ENCODE measurements around the gene BLMH.
"Not testable (repeated sequence)": the region's sequence is repeated elsewhere in the genome, so short reads cannot be mapped to it uniquely, and the experiment has no call there.

The BLMH gene

DNA sequence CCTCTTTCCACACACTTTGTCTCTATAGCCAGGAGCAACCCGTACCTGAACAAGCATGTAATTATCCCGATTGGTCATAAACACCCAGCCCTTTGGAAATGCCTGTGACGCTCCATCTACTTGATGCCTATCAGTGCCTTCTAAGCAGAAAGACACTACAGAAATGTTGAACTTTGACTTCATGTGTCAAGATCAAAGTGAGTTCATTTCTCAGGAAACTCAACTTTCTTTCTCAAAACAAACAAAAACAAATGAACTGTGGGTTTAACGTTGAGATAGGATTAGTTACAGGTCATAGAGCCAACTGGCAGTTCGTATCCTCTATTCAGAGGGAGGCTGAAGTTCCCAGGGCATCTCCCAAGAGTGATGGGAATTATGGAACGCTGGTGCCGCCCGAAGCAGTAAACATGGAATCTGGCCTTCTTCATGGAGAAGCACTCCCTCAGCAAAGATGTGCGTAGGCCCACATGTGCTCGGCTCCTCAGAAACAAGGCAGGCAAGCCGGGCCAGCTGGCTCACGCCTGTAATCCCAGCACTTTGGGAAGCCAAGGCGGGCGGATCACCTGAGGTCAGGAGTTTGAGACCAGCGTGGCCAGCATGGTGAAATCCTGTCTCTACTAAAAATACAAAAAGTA lies 65.7 kb downstream of the BLMH start:
- no peak for DNase-seq

DNA sequence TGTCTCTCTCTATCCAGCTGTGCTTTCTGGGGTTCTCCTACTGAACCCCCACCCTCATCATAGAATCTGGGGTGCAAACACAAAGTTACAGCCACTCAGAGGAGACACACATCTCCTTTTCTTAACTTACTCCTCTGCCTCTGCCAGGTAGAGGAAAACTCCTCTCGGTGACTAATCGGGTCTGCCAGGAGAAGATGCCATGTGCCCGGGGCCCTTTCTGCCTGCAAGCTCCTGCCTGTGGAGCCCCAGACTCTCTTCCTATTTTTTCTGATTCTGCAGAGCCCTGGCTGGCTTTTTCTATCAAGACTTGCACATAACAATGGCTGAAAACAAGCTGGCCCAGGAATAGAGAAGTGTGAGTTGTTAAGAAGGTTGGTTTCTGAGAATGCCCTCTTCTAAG lies 66.6 kb downstream of the BLMH start:
- no peak for DNase-seq

DNA sequence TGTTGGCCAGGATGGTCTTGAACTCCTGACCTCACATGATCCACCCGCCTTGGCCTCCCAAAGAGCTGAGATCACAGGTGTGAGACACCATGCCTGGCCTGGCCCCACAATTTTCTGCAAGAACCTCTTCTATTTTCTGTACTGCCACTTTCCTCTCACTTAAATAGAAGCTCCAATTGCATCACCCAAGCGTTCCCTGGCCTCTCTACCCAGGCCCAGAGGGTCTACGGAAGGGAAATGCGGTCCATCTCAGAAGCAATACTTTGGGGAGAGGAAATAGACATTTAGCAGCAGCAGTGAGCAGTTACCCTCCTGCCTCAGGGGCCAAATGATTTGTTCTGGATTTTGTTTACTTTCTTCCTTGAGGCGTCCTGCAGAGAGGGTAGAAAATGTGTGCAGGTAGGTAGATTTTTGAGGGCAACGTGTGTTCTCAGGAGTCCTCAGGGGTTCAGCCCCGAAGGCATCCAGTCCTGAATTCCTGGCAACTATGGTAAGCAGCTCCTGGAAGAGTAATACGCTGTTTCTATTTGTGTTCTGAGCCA lies 67.3 kb downstream of the BLMH start:
- no peak for DNase-seq

DNA sequence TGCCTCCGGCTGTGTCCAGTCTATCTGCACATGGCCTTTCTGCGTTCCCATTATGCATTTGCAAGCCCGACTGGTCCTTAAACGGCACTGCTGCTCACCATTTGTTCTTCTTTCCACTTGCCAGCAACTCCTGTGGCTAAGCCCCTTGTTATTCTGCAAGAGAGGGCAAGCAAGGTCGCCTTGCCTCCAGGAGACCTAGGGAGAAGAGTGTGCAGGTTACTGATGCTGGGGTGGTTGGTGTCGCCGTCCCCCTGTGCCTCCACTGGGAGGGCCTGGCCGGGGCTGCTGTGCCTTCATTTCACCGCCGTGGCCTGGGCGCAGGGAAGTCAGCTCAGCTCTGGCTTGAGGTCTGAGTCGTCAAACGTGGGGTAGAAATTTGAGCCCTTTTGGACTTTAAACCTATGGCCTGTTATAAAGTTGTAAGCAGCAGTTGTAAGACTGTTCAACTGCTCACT lies 69.0 kb downstream of the BLMH start:
- DNase-seq: no peak

DNA sequence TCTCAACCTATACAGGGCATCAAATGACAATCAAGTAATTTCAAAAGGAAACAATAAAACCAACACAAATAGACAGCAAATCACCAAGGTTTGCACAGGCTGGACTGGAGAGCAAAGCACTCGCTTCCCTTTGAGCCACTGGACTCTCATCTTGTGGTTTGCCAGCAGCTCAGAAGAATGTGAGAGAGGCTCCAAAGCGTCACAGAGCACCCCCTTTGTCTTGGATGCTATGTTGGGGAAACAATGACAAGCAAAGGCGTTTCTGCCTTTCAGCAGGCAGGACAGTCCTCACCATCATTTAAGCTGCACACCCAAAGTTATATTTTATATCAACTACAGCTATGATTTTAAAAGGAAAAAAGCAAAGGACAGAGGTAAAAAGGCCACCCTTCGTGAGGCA lies 69.5 kb downstream of the BLMH start:
- no peak for DNase-seq

DNA sequence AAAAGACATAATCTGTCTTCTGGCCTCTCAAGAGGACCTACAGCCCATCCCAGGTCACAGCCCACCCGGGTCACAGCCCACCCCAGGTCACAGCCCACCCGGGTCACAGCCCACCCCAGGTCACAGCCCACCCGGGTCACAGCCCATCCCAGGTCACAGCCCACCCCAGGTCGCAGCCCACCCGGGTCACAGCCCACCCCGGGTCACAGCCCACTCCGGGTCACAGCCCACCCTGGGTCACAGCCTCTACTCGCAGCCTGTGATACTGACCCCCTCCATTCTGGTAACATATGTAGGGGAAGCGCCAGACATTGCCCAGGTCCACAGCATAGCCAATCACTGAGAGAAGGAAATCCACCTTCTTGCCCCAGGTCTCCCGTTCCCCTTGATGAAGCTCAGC lies 70.4 kb downstream of the BLMH start:
- no peak for DNase-seq

DNA sequence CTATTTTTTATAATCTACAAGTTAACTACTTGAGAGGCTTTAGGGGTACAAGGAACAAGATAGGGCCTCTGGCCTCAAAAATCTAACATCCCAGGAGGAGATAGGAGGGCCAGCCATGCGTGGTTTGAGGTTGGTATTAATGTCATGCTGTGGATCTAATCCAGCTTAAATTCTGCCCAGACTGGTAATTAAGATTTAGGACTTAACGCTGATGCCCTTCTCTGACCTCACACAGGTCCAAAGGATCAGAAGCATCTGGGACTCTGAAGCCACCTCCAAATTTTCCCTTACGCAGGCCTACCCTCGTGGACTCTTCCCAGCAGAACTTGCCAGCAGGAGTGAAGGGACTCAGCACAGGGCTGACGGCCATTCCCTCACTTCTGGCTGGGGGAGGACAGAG lies 71.3 kb downstream of the BLMH start:
- DNase-seq: no peak

DNA sequence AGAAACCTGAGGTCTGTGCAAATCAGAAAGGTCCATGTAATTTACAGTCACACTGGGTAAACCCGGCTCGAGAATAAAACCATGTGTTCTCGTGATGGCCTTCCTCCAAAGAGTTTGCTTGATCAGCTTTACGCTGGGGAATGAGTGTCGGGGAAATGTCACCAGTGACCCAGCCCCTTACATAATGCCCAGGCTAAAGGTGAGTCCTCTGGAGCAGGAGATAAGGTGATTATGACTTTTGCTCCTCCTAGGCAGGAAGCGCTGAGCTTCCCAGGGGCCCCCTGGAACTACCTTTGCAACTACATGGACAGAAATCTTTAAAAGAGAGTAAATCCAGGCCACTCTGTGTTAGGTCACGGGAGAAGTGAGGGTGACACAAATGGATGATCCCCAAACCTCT lies 71.9 kb downstream of the BLMH start:
- DNase-seq: no peak

DNA sequence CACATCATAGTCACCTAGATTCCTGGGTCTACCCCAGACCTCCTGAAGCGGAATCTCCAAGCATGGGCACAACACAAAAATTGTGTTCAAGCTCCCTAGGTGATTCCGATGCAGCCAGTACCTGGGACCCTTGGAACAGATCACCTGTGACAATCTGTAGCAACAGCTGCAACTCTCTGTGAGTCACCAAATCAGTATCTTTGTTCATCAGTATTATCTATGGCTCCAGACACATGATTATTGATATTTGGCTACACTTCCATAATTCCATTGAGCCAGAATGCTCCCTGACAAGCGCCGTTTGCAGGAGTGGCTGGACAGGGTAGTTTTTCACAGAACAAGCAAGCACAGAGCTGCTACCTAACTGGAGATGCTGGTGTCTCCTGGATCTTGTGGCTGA lies 72.4 kb downstream of the BLMH start:
- no peak for DNase-seq

DNA sequence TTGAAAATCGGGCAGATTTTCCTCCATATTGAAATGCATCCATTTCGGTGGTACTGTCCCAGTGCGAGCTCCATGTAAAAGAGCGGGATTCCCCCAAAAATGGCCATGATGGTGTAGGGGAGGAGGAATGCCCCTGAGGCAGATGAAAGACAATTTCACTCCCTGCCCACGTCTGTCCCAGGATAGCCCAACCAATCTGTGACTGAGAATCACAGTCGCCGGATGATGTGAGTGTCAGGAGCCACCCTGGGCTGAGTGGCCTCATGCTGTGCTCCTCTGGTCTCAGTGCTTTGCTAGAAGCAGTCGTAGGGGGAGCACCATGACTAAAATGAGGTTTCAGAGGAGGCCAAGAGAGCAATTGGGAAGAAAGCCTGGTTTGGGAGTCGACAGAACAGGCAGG lies 72.9 kb downstream of the BLMH start:
- DNase-seq: no peak

DNA sequence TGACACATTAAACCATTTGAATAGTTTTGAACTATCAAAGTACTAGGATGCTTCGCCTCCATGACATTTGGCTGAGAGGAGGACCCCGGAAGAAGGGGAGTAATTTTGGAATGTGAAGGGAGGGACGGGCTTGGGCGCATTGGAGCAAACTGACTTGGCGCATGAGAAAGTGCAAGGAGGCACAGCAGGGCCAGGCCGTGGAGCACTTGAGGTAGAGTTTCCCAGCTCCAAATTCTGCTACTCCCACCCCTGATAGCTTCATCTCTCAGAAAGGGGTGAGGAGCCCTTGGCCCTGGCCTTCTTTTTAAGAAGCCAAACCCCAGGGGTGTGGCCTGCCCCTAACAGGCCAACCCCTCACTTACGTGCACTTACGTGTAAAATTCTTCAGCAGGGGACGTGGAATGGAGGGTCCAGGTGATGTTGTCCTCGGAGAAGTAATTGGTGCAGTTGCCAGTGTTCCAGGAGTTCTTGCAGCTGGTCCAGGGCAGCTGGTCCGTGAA lies 73.9 kb downstream of the BLMH start:
- DNase-seq: no peak

DNA sequence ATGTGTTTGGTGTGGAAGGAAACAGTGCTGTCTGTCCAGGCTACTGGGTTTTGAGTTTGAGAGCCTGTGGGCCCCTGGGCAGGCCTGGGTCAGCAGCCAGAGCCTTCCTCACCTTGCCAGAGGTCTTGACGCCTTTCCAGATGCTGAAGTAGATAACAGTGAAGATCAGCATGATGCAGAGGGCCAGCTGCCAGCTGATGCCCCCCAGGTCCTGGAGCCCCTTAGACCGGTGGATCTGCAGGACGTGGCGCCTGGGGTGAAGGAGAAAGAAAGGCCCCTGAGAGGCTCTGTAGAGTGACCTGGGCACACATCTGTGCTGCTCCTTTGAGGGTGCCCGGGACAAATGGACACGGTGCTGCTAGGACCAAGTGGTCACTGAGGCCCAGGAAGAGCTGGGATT lies 74.7 kb downstream of the BLMH start:
- DNase-seq: no peak

DNA sequence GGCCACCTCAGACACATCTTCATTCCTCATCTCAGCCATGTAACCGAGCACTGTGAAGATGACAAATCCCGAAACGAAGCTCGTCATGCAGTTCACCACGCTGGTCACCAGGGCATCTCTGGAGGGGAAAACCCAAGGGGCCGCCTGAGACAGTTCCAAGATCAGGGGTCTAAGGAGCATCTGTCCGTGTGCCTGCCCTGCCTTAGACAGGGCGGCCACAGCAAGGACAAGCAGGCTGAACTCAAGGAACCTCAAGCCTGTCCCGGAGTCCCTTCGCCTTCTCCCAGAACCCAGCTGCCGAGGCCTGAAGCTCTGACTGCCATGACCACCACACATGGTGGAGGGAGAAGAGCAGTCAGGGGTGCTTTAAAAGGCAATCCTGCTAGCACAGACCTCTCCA lies 79.0 kb downstream of the BLMH start:
- DNase-seq: no peak

DNA sequence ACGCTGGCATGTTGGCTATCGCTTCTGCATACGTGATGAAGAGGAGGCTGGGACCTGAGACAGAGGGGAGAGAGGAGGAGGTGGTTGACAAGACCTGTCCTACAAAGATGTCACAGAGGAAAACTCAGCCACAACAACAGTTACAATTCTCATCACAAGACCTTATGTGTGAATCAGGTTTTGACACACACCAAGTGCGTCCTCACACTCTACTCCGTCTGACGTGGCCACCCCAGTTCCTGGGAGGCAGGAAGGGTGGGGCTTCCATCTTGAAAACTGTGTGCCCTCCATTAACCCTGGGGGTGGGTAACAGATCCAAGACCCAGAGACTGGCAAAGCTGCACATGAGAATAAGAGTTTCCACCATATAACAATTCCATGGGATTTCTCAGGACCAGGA lies 80.4 kb downstream of the BLMH start:
- no peak for DNase-seq

DNA sequence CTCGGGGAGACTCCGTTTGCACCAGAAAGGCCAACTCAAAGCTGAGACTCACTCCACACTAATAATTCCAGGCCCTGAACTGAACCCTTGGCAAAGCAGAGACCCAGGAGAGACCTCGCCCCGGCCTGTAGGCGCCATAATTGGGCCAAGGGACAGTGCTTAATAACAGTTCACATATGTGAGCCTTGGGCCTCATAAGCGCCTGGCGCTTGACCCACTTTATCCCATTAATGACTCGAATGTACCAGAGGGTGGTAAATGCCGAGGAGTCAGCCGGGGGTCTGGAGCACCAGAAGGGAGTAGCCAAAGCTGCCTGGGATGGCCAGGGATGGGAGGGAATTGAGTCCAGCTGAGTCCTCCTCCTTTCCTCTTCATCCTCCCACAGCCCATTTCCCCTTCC lies 80.8 kb downstream of the BLMH start:
- DNase-seq: no peak

DNA sequence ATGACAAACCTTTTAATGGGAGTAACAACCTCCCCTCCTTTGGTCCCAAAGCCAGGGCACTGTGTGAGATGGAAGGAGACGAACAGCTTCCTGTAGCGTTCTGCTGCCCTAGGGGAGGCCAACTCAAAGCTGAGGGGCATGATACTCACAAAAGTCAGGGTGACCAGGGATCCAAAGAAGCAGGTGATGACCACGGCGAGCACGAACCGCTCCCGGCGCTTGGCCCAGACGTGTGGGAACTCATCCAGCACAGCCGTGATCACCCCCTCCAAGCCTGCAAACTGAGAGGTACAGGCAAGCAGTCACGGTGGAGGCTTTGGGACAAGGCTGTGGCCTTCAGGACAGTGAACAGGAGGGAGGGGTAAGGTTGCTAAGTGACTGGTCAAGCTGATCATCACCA lies 81.4 kb downstream of the BLMH start:
- DNase-seq: no peak

DNA sequence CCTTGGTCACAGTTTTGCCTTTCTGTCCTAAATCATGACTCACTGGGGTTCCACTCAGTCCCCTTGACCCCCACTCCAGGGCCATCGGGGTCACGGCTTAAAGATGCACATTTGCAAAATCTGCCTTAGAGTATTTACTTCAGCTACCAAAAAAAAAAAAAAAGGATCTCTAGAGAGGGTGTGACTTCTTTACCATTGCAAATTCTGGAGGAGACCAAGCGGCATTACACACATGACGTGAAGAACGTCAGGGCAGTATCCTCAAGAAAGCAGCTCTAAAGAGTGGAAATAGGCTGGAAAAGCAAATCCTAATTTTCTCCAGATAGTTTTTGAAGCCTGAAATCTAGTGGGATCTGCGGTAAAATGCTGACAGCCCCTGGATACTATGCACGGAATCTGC lies 81.8 kb downstream of the BLMH start:
- no peak for DNase-seq

DNA sequence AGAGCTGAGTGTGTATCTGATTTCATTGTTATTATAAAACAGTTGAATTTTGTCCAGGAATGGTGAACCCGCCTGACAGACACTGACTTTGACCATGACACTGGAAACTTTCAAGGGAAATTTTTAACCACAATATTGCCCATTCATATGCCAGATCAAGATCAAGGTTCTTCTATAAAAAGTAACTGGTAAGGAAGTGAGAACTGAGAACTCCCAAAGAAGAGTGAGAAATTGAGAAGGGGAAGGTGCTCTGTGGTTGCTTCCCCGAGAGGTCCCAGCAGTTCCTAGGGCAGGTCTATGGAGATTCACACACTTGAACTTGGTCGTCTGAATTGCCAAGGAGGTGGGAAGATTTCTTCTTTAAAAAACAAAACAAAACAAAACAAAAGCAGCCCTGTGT lies 83.5 kb downstream of the BLMH start:
- DNase-seq: no peak

DNA sequence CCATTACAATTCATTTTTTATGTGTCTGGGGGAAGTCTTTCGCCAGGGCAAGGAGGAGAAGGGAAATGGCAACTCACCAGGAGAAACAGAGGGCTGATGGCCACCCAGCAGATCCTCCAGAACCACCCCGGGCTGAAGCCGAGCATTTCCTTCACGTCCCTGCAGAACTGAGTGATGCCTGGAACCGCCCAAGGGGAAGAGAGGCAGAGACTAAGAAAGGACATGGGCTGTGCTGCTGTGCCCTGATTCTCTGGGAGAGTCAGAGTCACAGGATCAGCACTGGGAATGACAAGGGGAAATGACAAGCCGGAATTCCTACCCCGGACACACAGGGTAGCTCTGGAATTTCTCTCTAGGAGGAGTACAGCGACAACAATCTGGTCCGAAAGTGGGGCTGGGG lies 84.1 kb downstream of the BLMH start:
- DNase-seq: no peak

DNA sequence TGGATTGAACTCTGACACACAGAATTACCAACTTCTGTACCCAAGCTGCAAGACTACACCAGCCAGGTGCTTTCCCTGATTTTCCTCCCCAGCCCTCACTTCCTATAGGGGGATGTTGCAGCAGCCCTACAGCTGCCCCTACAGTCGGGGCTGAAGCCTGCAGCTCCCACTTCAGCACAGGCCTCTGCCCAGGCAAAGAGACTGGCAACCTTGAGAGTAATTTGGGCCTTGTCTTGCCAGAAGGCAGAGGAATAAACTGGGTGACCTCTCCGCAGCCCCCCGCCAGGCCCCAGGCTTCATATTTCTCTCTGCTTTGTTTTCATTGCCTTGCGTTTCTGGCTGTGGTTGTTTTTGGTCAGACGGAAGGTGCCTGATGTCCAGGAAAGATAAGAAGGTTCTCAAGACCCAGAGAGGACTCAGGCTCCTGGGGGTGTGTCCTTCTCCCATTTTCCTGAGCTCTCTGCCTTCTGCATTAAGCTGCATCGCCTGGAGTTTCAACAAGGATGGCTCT lies 88.2 kb downstream of the BLMH start:
- DNase-seq: no peak

DNA sequence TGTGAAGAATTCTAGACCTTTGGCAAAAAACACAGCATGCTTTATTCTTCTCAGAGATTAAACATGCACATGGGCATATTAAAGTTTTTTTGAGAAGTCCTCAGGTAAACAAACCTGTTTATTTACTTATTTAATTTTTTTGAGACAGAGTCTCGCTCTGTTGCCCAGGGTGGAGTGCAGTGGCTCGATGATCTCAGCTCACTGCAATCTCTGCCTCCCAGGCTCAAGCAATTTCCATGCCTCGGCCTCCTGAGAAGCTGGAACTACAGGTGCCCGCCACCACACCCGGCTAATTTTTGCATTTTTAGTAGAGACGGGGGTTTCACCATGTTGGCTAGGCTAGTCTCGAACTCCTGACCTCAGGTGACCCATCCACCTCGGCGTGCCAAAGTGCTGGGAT lies 91.1 kb downstream of the BLMH start:
- DNase-seq: not testable (repeated sequence)

DNA sequence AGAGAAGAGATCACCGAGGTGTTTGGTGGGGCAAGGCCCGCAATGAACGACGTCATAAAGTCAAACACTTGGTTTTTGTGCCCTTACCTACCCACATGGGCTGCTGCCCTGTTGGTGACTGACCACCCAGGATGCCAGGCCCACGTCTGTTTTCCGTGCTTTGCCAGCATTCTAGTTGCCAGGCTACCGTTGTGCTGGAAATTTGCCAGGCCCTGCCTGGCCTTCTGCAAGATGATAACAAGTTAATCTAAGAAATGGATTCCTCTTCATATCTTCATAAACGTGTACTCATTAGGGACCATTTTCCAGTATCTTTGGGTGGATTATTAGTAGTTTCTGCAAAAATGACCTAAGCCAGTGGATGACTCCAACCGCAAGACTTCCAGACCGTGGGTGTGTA lies 91.6 kb downstream of the BLMH start:
- no peak for DNase-seq

DNA sequence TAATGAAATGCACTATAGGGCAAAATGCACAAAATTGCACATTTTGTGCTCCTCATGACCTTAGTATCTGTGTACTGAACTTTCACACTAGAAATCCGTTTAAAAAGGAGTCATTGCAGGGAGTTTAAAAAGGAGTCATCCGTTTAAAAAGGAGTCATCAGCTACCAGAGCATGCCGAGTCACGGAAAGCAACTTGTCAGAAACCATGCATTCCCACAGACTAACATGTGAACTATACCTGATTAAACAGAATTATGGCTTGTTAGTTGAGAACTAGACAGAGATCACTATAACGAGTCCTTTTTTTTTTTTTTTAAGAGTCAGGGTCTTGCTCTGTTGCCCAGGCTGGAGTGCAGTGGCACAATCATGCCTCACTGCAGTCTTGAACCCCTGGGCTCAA lies 92.1 kb downstream of the BLMH start:
- no peak for DNase-seq
